ENCODE data around the gene FCN1.

GRCh38 chr9:134887686-134888602, 29.8 kb downstream of the FCN1 start:
- TF ChIP-seq CTCF (IDR thresholded peaks at IDR 0.05) (no peak), POLR2AphosphoS5 (IDR thresholded peaks at IDR 0.05) (no peak)
